GM12878 (cell line): ENCODE measurements around the gene PRRG1.
"Not testable (repeated sequence)": the region's sequence is repeated elsewhere in the genome, so short reads cannot be mapped to it uniquely, and the experiment has no call there.

Experiments
- CEBPB ChIP-seq, 2 experiments: fragments of 150-350 bp in 1 of 2; IDR thresholded peaks; 2 replicates each; pipeline ENCODE4 v1.6.1; 2012 to 2014; ENCODE audit warnings: low read depth in 2 of 2, low read length in 2 of 2, borderline replicate concordance in 1 of 2, inconsistent platforms in 1 of 2
- EP300 ChIP-seq, 2 experiments: fragments of 150-350 bp in 1 of 2; IDR thresholded peaks; 2 replicates each; pipeline ENCODE4 v1.6.1; 2011 to 2012; ENCODE audit warnings: low read depth in 2 of 2, low read length in 2 of 2, borderline replicate concordance in 1 of 2, improper control_type of control experiment in 1 of 2, inconsistent platforms in 1 of 2; ENCODE audit not compliant: control insufficient read depth in 1 of 2
- HCFC1 ChIP-seq: fragments of 150-350 bp; IDR thresholded peaks from 2 replicates; pipeline ENCODE4 v1.6.1; 2014; ENCODE audit warnings: low read length
- HDAC2 ChIP-seq: fragments of 200-600 bp; sonication (generic); IDR thresholded peaks from 2 replicates; pipeline ENCODE4 v1.6.1; 2017
- MXI1 ChIP-seq: fragments of 150-350 bp; IDR thresholded peaks from 2 replicates; pipeline ENCODE4 v1.6.1; 2011; ENCODE audit warnings: low read depth, mild to moderate bottlenecking, inconsistent platforms, low read length, improper control_type of control experiment
- POLR2A ChIP-seq: IDR thresholded peaks from 2 replicates; pipeline ENCODE4 v1.6.1; 2011; ENCODE audit warnings: low read depth, mild to moderate bottlenecking, low read length
- SMARCA5 ChIP-seq: fragments of 450-650 bp; IDR thresholded peaks from 2 replicates; pipeline ENCODE4 v1.6.1; 2017; ENCODE audit warnings: mild to moderate bottlenecking
- SP1 ChIP-seq: IDR thresholded peaks from one replicate; pipeline ENCODE4 v1.6.1; 2011; ENCODE audit warnings: low read depth, low read length
- SRF ChIP-seq, 2 experiments: IDR thresholded peaks; 2 replicates each; pipeline ENCODE4 v1.6.1; 2011; ENCODE audit warnings: low read depth in 2 of 2, low read length in 2 of 2, mild to moderate bottlenecking in 1 of 2, moderate library complexity in 1 of 2
- TBL1XR1 ChIP-seq: IDR thresholded peaks from 2 replicates; pipeline ENCODE4 v1.6.1; 2012; ENCODE audit warnings: low read depth, low read length, improper control_type of control experiment
- YY1 ChIP-seq: IDR thresholded peaks from 2 replicates; pipeline ENCODE4 v1.6.1; 2011; ENCODE audit warnings: low read depth, mild to moderate bottlenecking, low read length
- ZNF687 ChIP-seq: fragments of 450-650 bp; IDR thresholded peaks from 2 replicates; pipeline ENCODE4 v1.6.1; 2017; ENCODE audit warnings: mild to moderate bottlenecking, moderate library complexity
- TF ChIP-seq, protein P1 (sequence below), 3 experiments: IDR thresholded peaks in 2 of 3; conservative IDR thresholded peaks in 1 of 3; 2 replicates each; pipeline ENCODE4 v1.5.1; 2011; ENCODE audit warnings: low read depth in 3 of 3, low read length in 3 of 3, mild to moderate bottlenecking in 3 of 3, control low read depth in 2 of 3, moderate library complexity in 2 of 3, inconsistent platforms in 1 of 3, mixed read lengths in 1 of 3; ENCODE audit not compliant: control insufficient read depth in 2 of 3, insufficient read depth in 1 of 3; ENCODE audit errors: extremely low read depth in 1 of 3
- TF ChIP-seq, protein P2 (sequence below): IDR thresholded peaks from 2 replicates; pipeline ENCODE4 v1.6.1; 2011; ENCODE audit warnings: mild to moderate bottlenecking, low read depth, low read length, moderate library complexity; ENCODE audit not compliant: insufficient replicate concordance

GRCh38 chrX:37499649-37500048, 150.5 kb downstream of the PRRG1 start:
- TF ChIP-seq, protein P1, sequence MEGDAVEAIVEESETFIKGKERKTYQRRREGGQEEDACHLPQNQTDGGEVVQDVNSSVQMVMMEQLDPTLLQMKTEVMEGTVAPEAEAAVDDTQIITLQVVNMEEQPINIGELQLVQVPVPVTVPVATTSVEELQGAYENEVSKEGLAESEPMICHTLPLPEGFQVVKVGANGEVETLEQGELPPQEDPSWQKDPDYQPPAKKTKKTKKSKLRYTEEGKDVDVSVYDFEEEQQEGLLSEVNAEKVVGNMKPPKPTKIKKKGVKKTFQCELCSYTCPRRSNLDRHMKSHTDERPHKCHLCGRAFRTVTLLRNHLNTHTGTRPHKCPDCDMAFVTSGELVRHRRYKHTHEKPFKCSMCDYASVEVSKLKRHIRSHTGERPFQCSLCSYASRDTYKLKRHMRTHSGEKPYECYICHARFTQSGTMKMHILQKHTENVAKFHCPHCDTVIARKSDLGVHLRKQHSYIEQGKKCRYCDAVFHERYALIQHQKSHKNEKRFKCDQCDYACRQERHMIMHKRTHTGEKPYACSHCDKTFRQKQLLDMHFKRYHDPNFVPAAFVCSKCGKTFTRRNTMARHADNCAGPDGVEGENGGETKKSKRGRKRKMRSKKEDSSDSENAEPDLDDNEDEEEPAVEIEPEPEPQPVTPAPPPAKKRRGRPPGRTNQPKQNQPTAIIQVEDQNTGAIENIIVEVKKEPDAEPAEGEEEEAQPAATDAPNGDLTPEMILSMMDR (IDR thresholded peaks at IDR 0.05 in 2 of 3, conservative IDR thresholded peaks at IDR 0.05 in 1 of 3; ENCODE audit: control insufficient read depth in 2 of 3, extremely low read depth in 1 of 3, insufficient read depth in 1 of 3, low read depth in 3 of 3, low read length in 3 of 3), result not testable (repeated sequence)
- TF ChIP-seq SP1; EP300 (IDR thresholded peaks at IDR 0.05; ENCODE audit: borderline replicate concordance in 1 of 2, control insufficient read depth in 1 of 2, low read depth in 2 of 2, low read length in 2 of 2); YY1; TBL1XR1; HCFC1; ZNF687; CEBPB (IDR thresholded peaks at IDR 0.05; ENCODE audit: borderline replicate concordance in 1 of 2, low read depth in 2 of 2, low read length in 2 of 2); MXI1; HDAC2; SMARCA5; POLR2A; SRF (IDR thresholded peaks at IDR 0.05; ENCODE audit: low read depth in 2 of 2, low read length in 2 of 2): not testable (repeated sequence)
- TF ChIP-seq, protein P2, sequence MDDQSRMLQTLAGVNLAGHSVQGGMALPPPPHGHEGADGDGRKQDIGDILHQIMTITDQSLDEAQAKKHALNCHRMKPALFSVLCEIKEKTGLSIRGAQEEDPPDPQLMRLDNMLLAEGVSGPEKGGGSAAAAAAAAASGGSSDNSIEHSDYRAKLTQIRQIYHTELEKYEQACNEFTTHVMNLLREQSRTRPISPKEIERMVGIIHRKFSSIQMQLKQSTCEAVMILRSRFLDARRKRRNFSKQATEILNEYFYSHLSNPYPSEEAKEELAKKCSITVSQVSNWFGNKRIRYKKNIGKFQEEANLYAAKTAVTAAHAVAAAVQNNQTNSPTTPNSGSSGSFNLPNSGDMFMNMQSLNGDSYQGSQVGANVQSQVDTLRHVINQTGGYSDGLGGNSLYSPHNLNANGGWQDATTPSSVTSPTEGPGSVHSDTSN, result not testable (repeated sequence)
